HT-29 (cell line): Measurements from ENCODE around the gene SERPINA12. TPM values are rescaled to one million over a fixed set of nuclear protein-coding genes. Genes with fewer than 3 reads are reported as not detected.
"Not testable (repeated sequence)": the region's sequence is repeated elsewhere in the genome, so short reads cannot be mapped to it uniquely, and the experiment has no call there.

Experiments
- DNase-seq: peaks from one replicate; pipeline ENCODE4 v3.0.0-alpha.2; 2015; ENCODE audit warnings: low spot score
- total RNA-seq: library from RNA; depleted of rRNA; stranded (reverse); fragments of >200 nt; shearing (Covaris generic); gene quantifications from 2 replicates; pipeline ENCODE4 v1.2.3, GENCODE V29; 2014

Gene SERPINA12
- total RNA-seq, 1 experiment from 2014 or later: not detected

- no peak for DNase-seq
Measured at GRCh38 chr14:94494085-94494484, 15.2 kb downstream of the SERPINA12 start.

GRCh38 chr14:94491511-94491910, 17.8 kb downstream of the SERPINA12 start:
- no peak for DNase-seq

GRCh38 chr14:94489336-94489735, 19.9 kb downstream of the SERPINA12 start:
- no peak for DNase-seq

GRCh38 chr14:94486883-94487282, 22.4 kb downstream of the SERPINA12 start:
- DNase-seq: no peak

GRCh38 chr14:94485944-94486841, 23.1 kb downstream of the SERPINA12 start:
- DNase-seq: peak; percentile 43

GRCh38 chr14:94484481-94484880, 24.8 kb downstream of the SERPINA12 start:
- no peak for DNase-seq

GRCh38 chr14:94483729-94484275, 25.5 kb downstream of the SERPINA12 start:
- no peak for DNase-seq

- DNase-seq: no peak
Measured at GRCh38 chr14:94483071-94483451, 26.2 kb downstream of the SERPINA12 start.

- DNase-seq: not testable (repeated sequence)
Measured at GRCh38 chr14:94482132-94483070, 26.9 kb downstream of the SERPINA12 start.

GRCh38 chr14:94481468-94482131, 27.7 kb downstream of the SERPINA12 start:
- DNase-seq: no peak

- DNase-seq: no peak
Measured at GRCh38 chr14:94480809-94481208, 28.5 kb downstream of the SERPINA12 start.

GRCh38 chr14:94478420-94478819, 30.8 kb downstream of the SERPINA12 start:
- no peak for DNase-seq

- no peak for DNase-seq
Measured at GRCh38 chr14:94476023-94476422, 33.2 kb downstream of the SERPINA12 start, which contains the start of gene SERPINA9. Gene SERPINA9 (minus strand): TSS chr14:94476197. CDS start chr14:94469840, 6,357 bp downstream.

GRCh38 chr14:94474581-94475031, 34.7 kb downstream of the SERPINA12 start:
- no peak for DNase-seq

- no peak for DNase-seq
Measured at GRCh38 chr14:94473666-94474410, 35.4 kb downstream of the SERPINA12 start.

- no peak for DNase-seq
Measured at GRCh38 chr14:94472842-94473241, 36.4 kb downstream of the SERPINA12 start.

- no peak for DNase-seq
Measured at GRCh38 chr14:94471045-94471444, 38.2 kb downstream of the SERPINA12 start.

GRCh38 chr14:94470311-94470710, 39.0 kb downstream of the SERPINA12 start:
- no peak for DNase-seq

GRCh38 chr14:94469261-94469660, 40.0 kb downstream of the SERPINA12 start:
- no peak for DNase-seq

GRCh38 chr14:94467728-94468520, 41.3 kb downstream of the SERPINA12 start:
- no peak for DNase-seq
